ENCODE measurements around the gene PMS2. TPM values are rescaled to one million over a fixed set of nuclear protein-coding genes. Genes with fewer than 3 reads are reported as not detected.
A peak's percentile ranks its signal among the peaks of the same experiment; 100 is the strongest.
"Not testable (repeated sequence)": the region's sequence is repeated elsewhere in the genome, so short reads cannot be mapped to it uniquely, and the experiment has no call there.

Gene PMS2
- polyA plus RNA-seq, 4 donors, result 20.3 to 28.2 (median 22.4) TPM

- no peak for DNase-seq (ENCODE audit: low read depth in 4 of 4, low spot score in 3 of 4)
Measured at GRCh38 chr7:6020371-6021286, 11.8 kb upstream of the PMS2 start.

GRCh38 chr7:6016653-6016966 lies 7.8 kb upstream of the PMS2 start:
- DNase-seq (ENCODE audit: low read depth in 4 of 4, low spot score in 3 of 4), result no peak

- no peak for DNase-seq (ENCODE audit: low read depth in 4 of 4, low spot score in 3 of 4)
Measured at GRCh38 chr7:6015917-6016652, 7.2 kb upstream of the PMS2 start.

GRCh38 chr7:6012355-6013104 lies 3.7 kb upstream of the PMS2 start:
- DNase-seq (ENCODE audit: low read depth in 4 of 4, low spot score in 3 of 4), result no peak

- DNase-seq (ENCODE audit: low read depth in 4 of 4, low spot score in 3 of 4), result no peak
Measured at GRCh38 chr7:6011541-6011940, 2.7 kb upstream of the PMS2 start.

GRCh38 chr7:6010370-6010769 lies 1.5 kb upstream of the PMS2 start:
- DNase-seq (ENCODE audit: low read depth in 4 of 4, low spot score in 3 of 4), result not testable (repeated sequence)

- DNase-seq (ENCODE audit: low read depth in 4 of 4, low spot score in 3 of 4), result not testable (repeated sequence)
Measured at GRCh38 chr7:6007835-6008590, 836 bp downstream of the PMS2 start.

- no peak for DNase-seq (ENCODE audit: low read depth in 4 of 4, low spot score in 3 of 4)
Measured at GRCh38 chr7:6007386-6007785, 1.5 kb downstream of the PMS2 start.

- no peak for DNase-seq (ENCODE audit: low read depth in 4 of 4, low spot score in 3 of 4)
Measured at GRCh38 chr7:5997210-5997808, 11.5 kb downstream of the PMS2 start.

GRCh38 chr7:5987061-5987460 lies 21.8 kb downstream of the PMS2 start:
- not testable (repeated sequence) for DNase-seq (ENCODE audit: low read depth in 4 of 4, low spot score in 3 of 4)

- not testable (repeated sequence) for DNase-seq (ENCODE audit: low read depth in 4 of 4, low spot score in 3 of 4)
Measured at GRCh38 chr7:5979680-5980314, 29.1 kb downstream of the PMS2 start.

- DNase-seq (ENCODE audit: low read depth in 4 of 4, low spot score in 3 of 4), result not testable (repeated sequence)
Measured at GRCh38 chr7:5973580-5973979, 35.3 kb downstream of the PMS2 start.

- not testable (repeated sequence) for DNase-seq (ENCODE audit: low read depth in 4 of 4, low spot score in 3 of 4)
Measured at GRCh38 chr7:5970347-5970911, 38.4 kb downstream of the PMS2 start, which contains the start of gene RSPH10B. RSPH10B (minus strand) TSS chr7:5970689; CDS start chr7:5967116, 3,573 bp downstream.

GRCh38 chr7:5963810-5964209 lies 45.0 kb downstream of the PMS2 start:
- DNase-seq (ENCODE audit: low read depth in 4 of 4, low spot score in 3 of 4), result not testable (repeated sequence)

GRCh38 chr7:5963205-5963604 lies 45.6 kb downstream of the PMS2 start:
- DNase-seq (ENCODE audit: low read depth in 4 of 4, low spot score in 3 of 4), result not testable (repeated sequence)

GRCh38 chr7:5934945-5935450 lies 73.9 kb downstream of the PMS2 start:
- not testable (repeated sequence) for DNase-seq (ENCODE audit: low read depth in 4 of 4, low spot score in 3 of 4)

- DNase-seq (ENCODE audit: low read depth in 4 of 4, low spot score in 3 of 4), result peak in 1 of 4 donors; percentile 8
Measured at GRCh38 chr7:5931905-5932644, 76.8 kb downstream of the PMS2 start.

- not testable (repeated sequence) for DNase-seq (ENCODE audit: low read depth in 4 of 4, low spot score in 3 of 4)
Measured at GRCh38 chr7:5931250-5931649, 77.6 kb downstream of the PMS2 start.
